Activated CD8-positive, alpha-beta memory T cell treated with anti-CD3 and anti-CD28 coated beads for 1 hour (primary cell): ENCODE measurements around the gene ITPR3.

Experiments used
- DNase-seq, 2 donors: peaks; one replicate each; pipeline ENCODE4 v3.0.0-alpha.2; 2020; ENCODE audit warnings: low read depth in 1 of 2; ENCODE audit errors: extremely low read depth in 1 of 2

Gene ITPR3

GRCh38 chr6:33695451-33695887 lies 74.3 kb downstream of the ITPR3 start:
- DNase-seq: no peak

- DNase-seq: no peak
These were observed 75.0 kb downstream of the ITPR3 start for GRCh38 chr6:33696076-33696475.

GRCh38 chr6:33696548-33697518 lies 75.7 kb downstream of the ITPR3 start:
- no peak for DNase-seq

GRCh38 chr6:33697845-33698244 lies 76.7 kb downstream of the ITPR3 start:
- DNase-seq: no peak

GRCh38 chr6:33698494-33698893 lies 77.4 kb downstream of the ITPR3 start:
- no peak for DNase-seq

- DNase-seq: no peak
These were observed 78.0 kb downstream of the ITPR3 start for GRCh38 chr6:33699131-33699530.

- DNase-seq: no peak
These were observed 78.6 kb downstream of the ITPR3 start for GRCh38 chr6:33699739-33700138.

GRCh38 chr6:33700391-33701050 lies 79.4 kb downstream of the ITPR3 start:
- peak; percentile 52 to 64 for DNase-seq

- DNase-seq: no peak
These were observed 81.3 kb downstream of the ITPR3 start for GRCh38 chr6:33702345-33702977.

- DNase-seq: no peak
These were observed 83.3 kb downstream of the ITPR3 start for GRCh38 chr6:33704215-33705066.

- DNase-seq: no peak
These were observed 84.3 kb downstream of the ITPR3 start for GRCh38 chr6:33705268-33705885.

GRCh38 chr6:33705955-33706725 lies 85.0 kb downstream of the ITPR3 start:
- no peak for DNase-seq

GRCh38 chr6:33707771-33708170 lies 86.6 kb downstream of the ITPR3 start:
- no peak for DNase-seq

GRCh38 chr6:33708516-33709204 lies 87.5 kb downstream of the ITPR3 start:
- DNase-seq: no peak

- no peak for DNase-seq
These were observed 88.6 kb downstream of the ITPR3 start for GRCh38 chr6:33709605-33710295.

- DNase-seq: no peak
These were observed 89.4 kb downstream of the ITPR3 start for GRCh38 chr6:33710296-33711121.
